NT2/D1 (cell line): ENCODE data around the gene GAS5.

Experiments used
- SUZ12 ChIP-seq: IDR thresholded peaks from 2 replicates; pipeline ENCODE4 v1.6.1; 2011; ENCODE audit not compliant: insufficient read length, insufficient read depth; ENCODE audit errors: extremely low read depth
- YY1 ChIP-seq: IDR thresholded peaks from 2 replicates; pipeline ENCODE4 v1.6.1; 2011; ENCODE audit not compliant: insufficient read length, insufficient read depth
- ZNF274 ChIP-seq: IDR thresholded peaks from 2 replicates; pipeline ENCODE4 v1.6.1; 2011; ENCODE audit warnings: mild to moderate bottlenecking, low read depth, low read length

DNA sequence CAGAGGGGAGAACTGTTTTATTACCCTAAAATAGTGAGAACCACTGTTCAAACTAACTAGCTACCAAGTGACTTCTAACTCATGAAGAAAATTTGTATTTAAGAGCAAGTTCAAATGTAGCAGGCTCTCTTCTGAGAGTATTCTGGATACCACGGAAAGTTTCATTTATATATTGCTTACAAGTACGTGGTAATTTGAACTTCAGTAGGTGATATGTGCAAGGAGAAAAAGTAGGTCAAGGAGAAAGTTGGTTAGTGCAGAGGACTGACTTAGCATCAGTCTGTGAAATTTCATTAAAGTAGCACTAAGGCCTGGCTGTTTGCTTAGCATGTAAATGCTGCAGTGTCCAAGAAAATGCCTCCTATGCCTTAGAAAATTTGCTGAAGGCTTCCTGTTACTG, 32.6 kb upstream of the GAS5 start:
- TF ChIP-seq ZNF274 (no peak), YY1 (no peak), SUZ12 (no peak)
